WTC11 (cell line): ENCODE data around the gene KEL. TPM values are rescaled to one million over a fixed set of nuclear protein-coding genes. Genes with fewer than 3 reads are reported as not detected.

Source experiments
- ATAC-seq: fragments of 200-7000 bp; cut with Tn5 transposase; 2 replicates; pipeline ENCODE4 v1.10.0; 2021; ENCODE audit warnings: mild to moderate bottlenecking, moderate library complexity
- CTCF ChIA-PET: fragments of 300-600 bp; sonication (Branson Sonifier 250); formaldehyde crosslinking; loops from one replicate; lab custom pipeline; 2021; ENCODE audit warnings: antibody characterized with exemption; lab: Charles Lee
- POLR2A ChIA-PET: fragments of 350-600 bp; sonication (Branson Sonifier 250); formaldehyde crosslinking; loops from one replicate; lab custom pipeline; 2021; ENCODE audit warnings: antibody characterized with exemption; lab: Charles Lee
- DNase-seq: peaks from one replicate; pipeline ENCODE4 v3.0.0; 2021; ENCODE audit warnings: low spot score
- H3K27ac Mint-ChIP-seq: 2 replicates; pipeline ENCODE4 v1.8.0; 2021; ENCODE audit warnings: mixed read lengths
- H3K27me3 Mint-ChIP-seq: 2 replicates; pipeline ENCODE4 v1.8.0; 2021; ENCODE audit warnings: low read depth, mild to moderate bottlenecking, moderate library complexity, mixed read lengths
- H3K36me3 Mint-ChIP-seq: 2 replicates; pipeline ENCODE4 v1.8.0; 2021; ENCODE audit warnings: mixed read lengths
- H3K4me1 Mint-ChIP-seq: 2 replicates; pipeline ENCODE4 v1.8.0; 2022; ENCODE audit warnings: mixed read lengths
- H3K4me3 Mint-ChIP-seq: 2 replicates; pipeline ENCODE4 v1.8.0; 2021; ENCODE audit warnings: mild to moderate bottlenecking, moderate library complexity, mixed read lengths
- H3K9me3 Mint-ChIP-seq: 2 replicates; pipeline ENCODE4 v1.8.0; 2021; ENCODE audit warnings: mixed read lengths
- AFF4 ChIP-seq: sonication (generic); formaldehyde crosslinking; IDR thresholded peaks from 2 replicates; pipeline ENCODE4 v1.8.1; 2023; ENCODE audit warnings: mild to moderate bottlenecking, missing genetic modification reagents, borderline replicate concordance
- KAT7 ChIP-seq: sonication (generic); formaldehyde crosslinking; IDR thresholded peaks from 2 replicates; pipeline ENCODE4 v1.8.1; 2023; ENCODE audit warnings: missing genetic modification reagents, mild to moderate bottlenecking, borderline replicate concordance
- MXD4 ChIP-seq: fragments of 250-450 bp; sonication (Bioruptor Pico); IDR thresholded peaks from 2 replicates; pipeline ENCODE4 v1.8.0; 2021; ENCODE audit warnings: mild to moderate bottlenecking, moderate library complexity, borderline replicate concordance
- NR3C1 ChIP-seq: sonication (generic); formaldehyde crosslinking; conservative IDR thresholded peaks from 2 replicates; pipeline ENCODE4 v1.8.1; 2023; ENCODE audit warnings: low read depth, mild to moderate bottlenecking, missing genetic modification reagents
- OVOL2 ChIP-seq: fragments of 250-450 bp; sonication (Bioruptor Pico); IDR thresholded peaks from 2 replicates; pipeline ENCODE4 v1.9.0; 2021; ENCODE audit warnings: mild to moderate bottlenecking, borderline replicate concordance
- TEAD4 ChIP-seq: sonication (generic); formaldehyde crosslinking; IDR thresholded peaks from 2 replicates; pipeline ENCODE4 v1.8.0; 2022; ENCODE audit warnings: mild to moderate bottlenecking, missing genetic modification reagents
- TP53 ChIP-seq: sonication (generic); formaldehyde crosslinking; IDR thresholded peaks from 2 replicates; pipeline ENCODE4 v1.8.1; 2023; ENCODE audit warnings: mild to moderate bottlenecking, missing genetic modification reagents
- ZBTB21 ChIP-seq: sonication (generic); formaldehyde crosslinking; IDR thresholded peaks from 2 replicates; pipeline ENCODE4 v1.8.1; 2023; ENCODE audit warnings: mild to moderate bottlenecking, missing genetic modification reagents, borderline replicate concordance
- ZNF281 ChIP-seq: sonication (generic); formaldehyde crosslinking; IDR thresholded peaks from 2 replicates; pipeline ENCODE4 v1.8.0; 2023; ENCODE audit warnings: mild to moderate bottlenecking, missing genetic modification reagents
- ZNF396 ChIP-seq: fragments of 250-450 bp; sonication (Bioruptor Pico); IDR thresholded peaks from 2 replicates; pipeline ENCODE4 v1.8.0; 2021; ENCODE audit warnings: mild to moderate bottlenecking, moderate library complexity, borderline replicate concordance
- ZNF425 ChIP-seq: fragments of 250-450 bp; sonication (Bioruptor Pico); conservative IDR thresholded peaks from 2 replicates; pipeline ENCODE4 v1.9.0; 2021; ENCODE audit warnings: mild to moderate bottlenecking
- total RNA-seq: library from RNA; stranded (reverse); gene quantifications from 3 replicates; pipeline ENCODE4 v1.2.3, GENCODE V29; 2021
- TF ChIP-seq, protein P1 (sequence below): sonication (generic); formaldehyde crosslinking; IDR thresholded peaks from 2 replicates; pipeline ENCODE4 v1.8.0; 2023; ENCODE audit warnings: missing genetic modification reagents
- TF ChIP-seq, protein P2 (sequence below): sonication (generic); formaldehyde crosslinking; IDR thresholded peaks from 2 replicates; pipeline ENCODE4 v1.8.1; 2022; ENCODE audit warnings: mild to moderate bottlenecking, missing genetic modification reagents, moderate library complexity, borderline replicate concordance

Gene KEL
- total RNA-seq, 1 experiment from 2014 or later, result 0.87 TPM

DNA sequence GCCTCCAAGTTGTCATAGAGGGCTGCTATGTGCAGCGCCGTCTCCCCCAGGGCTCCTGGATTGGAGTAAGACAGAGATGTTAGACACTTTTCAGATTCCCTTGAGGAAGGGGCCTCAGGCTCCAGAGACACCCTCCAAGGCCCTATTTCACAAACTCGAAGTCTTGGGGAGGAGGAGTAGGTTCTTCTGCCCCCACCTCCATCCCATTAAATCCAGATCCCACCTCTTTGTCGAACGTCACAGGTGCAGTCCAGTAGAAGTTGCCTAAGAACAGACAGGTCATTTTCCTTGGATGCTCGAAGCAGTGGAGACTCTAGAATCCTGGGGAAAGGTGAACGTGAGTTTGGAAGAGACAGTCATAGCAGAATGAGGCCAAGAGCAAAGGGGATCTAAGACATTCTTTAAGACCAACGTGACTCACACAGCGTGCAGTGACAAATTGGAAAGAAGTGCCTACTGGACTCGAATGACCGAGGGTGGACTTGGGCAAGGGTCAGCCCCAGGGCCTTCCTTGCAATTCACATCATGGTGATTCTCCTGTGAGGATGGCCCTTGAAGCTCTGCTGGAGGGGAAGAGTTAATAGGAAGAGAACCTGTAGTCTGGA lies 31.9 kb downstream of the KEL start (continued):
- TF ChIP-seq ZNF425 (CRISPR knock-in tag) (no peak), AFF4 (CRISPR knock-in tag) (no peak), MXD4 (CRISPR knock-in tag) (no peak), TP53 (CRISPR knock-in tag) (no peak), OVOL2 (no peak), ZNF281 (CRISPR knock-in tag) (no peak), ZBTB21 (CRISPR knock-in tag) (no peak)
- TF ChIP-seq, protein P1, sequence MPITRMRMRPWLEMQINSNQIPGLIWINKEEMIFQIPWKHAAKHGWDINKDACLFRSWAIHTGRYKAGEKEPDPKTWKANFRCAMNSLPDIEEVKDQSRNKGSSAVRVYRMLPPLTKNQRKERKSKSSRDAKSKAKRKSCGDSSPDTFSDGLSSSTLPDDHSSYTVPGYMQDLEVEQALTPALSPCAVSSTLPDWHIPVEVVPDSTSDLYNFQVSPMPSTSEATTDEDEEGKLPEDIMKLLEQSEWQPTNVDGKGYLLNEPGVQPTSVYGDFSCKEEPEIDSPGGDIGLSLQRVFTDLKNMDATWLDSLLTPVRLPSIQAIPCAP (CRISPR knock-in tag), result no peak

DNA sequence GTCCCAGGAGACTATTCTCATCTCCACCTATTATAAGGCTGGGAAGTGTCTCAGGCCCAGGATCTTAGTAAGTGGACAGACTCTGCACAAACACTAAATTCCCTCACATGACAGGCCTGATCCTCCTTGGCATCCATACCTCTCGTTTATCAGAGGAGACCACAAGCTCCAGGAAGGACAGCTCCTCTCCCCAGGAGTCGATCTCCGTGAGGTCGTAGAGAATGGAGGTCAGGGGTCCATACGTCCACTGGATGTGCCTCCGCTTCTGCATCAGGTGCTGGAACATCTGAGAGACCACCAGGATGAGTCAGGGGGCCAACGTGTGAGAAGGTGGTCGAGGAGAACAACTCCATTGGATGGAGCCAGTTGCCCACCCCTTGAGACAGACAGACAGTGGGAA lies 34.2 kb downstream of the KEL start:
- ChIA-PET CTCF (interaction anchor here (0.9 kb wide), 1 partner anchor 18 kb away, joined by 3 read pairs; no protein-coding TSS in a partner anchor), POLR2A (no interaction called here)
- no peak for TF ChIP-seq NR3C1 (CRISPR knock-in tag)
- no peak for TF ChIP-seq TEAD4 (CRISPR knock-in tag)
- no peak for TF ChIP-seq KAT7 (CRISPR knock-in tag)
- TF ChIP-seq, protein P2, sequence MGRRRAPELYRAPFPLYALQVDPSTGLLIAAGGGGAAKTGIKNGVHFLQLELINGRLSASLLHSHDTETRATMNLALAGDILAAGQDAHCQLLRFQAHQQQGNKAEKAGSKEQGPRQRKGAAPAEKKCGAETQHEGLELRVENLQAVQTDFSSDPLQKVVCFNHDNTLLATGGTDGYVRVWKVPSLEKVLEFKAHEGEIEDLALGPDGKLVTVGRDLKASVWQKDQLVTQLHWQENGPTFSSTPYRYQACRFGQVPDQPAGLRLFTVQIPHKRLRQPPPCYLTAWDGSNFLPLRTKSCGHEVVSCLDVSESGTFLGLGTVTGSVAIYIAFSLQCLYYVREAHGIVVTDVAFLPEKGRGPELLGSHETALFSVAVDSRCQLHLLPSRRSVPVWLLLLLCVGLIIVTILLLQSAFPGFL (CRISPR knock-in tag), result no peak
- TF ChIP-seq ZNF396, result no peak
- Mint-ChIP-seq H3K27ac (no peak overlapping the region), H3K36me3 (no peaks in the 10 kb centered on the region), H3K4me1 (peaks cover 6% of the 10 kb centered on the region), H3K4me3 (no peak overlapping the region), H3K27me3 (peaks cover 33% of the 10 kb centered on the region), H3K9me3 (peaks cover 7% of the 10 kb centered on the region; the same call in 1 of the 2 replicates)
- ATAC-seq (no peak), DNase-seq (no peak)
